GM12878 (cell line): ENCODE data around the gene RNU6-1. TPM values are rescaled to one million over a fixed set of nuclear protein-coding genes. Genes with fewer than 3 reads are reported as not detected.
A peak's percentile ranks its signal among the peaks of the same experiment; 100 is the strongest.

ENCODE experiments used
- BMI1 ChIP-seq: fragments of 450-650 bp; IDR thresholded peaks from 2 replicates; pipeline ENCODE4 v1.6.1; 2016; ENCODE audit warnings: mild to moderate bottlenecking, moderate library complexity, borderline replicate concordance
- CBX5 ChIP-seq: sonication (generic); IDR thresholded peaks from 2 replicates; pipeline ENCODE4 v1.6.1; 2016; ENCODE audit warnings: low read depth, moderate library complexity, mild to moderate bottlenecking, inconsistent platforms
- EGR1 ChIP-seq, 2 experiments: IDR thresholded peaks; 1 replicate in 1 of 2; 2 replicates in 1 of 2; pipeline ENCODE4 v1.6.1; 2011 to 2012; ENCODE audit warnings: low read depth in 2 of 2, low read length in 2 of 2, borderline replicate concordance in 1 of 2, mild to moderate bottlenecking in 1 of 2, moderate library complexity in 1 of 2
- IKZF1 ChIP-seq: fragments of 450-650 bp; conservative IDR thresholded peaks from 2 replicates; pipeline ENCODE4 v1.6.1; 2017; ENCODE audit warnings: antibody characterized with exemption, mild to moderate bottlenecking
- KLF5 ChIP-seq: fragments of 450-650 bp; IDR thresholded peaks from 2 replicates; pipeline ENCODE4 v1.6.1; 2014; ENCODE audit warnings: mild to moderate bottlenecking; ENCODE audit not compliant: partially characterized antibody
- LARP7 ChIP-seq: fragments of 450-650 bp; IDR thresholded peaks from 2 replicates; pipeline ENCODE4 v1.6.1; 2017; ENCODE audit warnings: mild to moderate bottlenecking
- MEF2A ChIP-seq: IDR thresholded peaks from 2 replicates; pipeline ENCODE4 v1.6.1; 2011; ENCODE audit warnings: low read depth, mild to moderate bottlenecking, low read length, moderate library complexity; ENCODE audit not compliant: insufficient read depth
- MYB ChIP-seq: fragments of 150-350 bp; IDR thresholded peaks from 2 replicates; pipeline ENCODE4 v1.6.1; 2014; ENCODE audit warnings: mild to moderate bottlenecking, low read depth, low read length, borderline replicate concordance
- PAX8 ChIP-seq: fragments of 450-650 bp; IDR thresholded peaks from 2 replicates; pipeline ENCODE4 v1.6.1; 2017; ENCODE audit warnings: mild to moderate bottlenecking, moderate library complexity
- RBBP5 ChIP-seq: fragments of 200-600 bp; sonication (generic); conservative IDR thresholded peaks from 2 replicates; pipeline ENCODE4 v1.6.1; 2016
- SMAD1 ChIP-seq: fragments of 450-650 bp; IDR thresholded peaks from 2 replicates; pipeline ENCODE4 v1.6.1; 2018; ENCODE audit warnings: mild to moderate bottlenecking, low read depth; ENCODE audit not compliant: partially characterized antibody
- SREBF1 ChIP-seq: IDR thresholded peaks from 2 replicates; pipeline ENCODE4 v1.6.1; 2012; ENCODE audit warnings: mild to moderate bottlenecking, low read length
- USF1 ChIP-seq: IDR thresholded peaks from 2 replicates; pipeline ENCODE4 v1.6.1; 2011; ENCODE audit warnings: borderline replicate concordance, low read depth, mild to moderate bottlenecking, moderate library complexity, mixed read lengths, low read length; ENCODE audit not compliant: insufficient read depth; ENCODE audit errors: extremely low read length
- YBX1 ChIP-seq: fragments of 450-650 bp; IDR thresholded peaks from 2 replicates; pipeline ENCODE4 v1.6.1; 2016; ENCODE audit warnings: antibody characterized with exemption
- ZBTB11 ChIP-seq: fragments of 450-650 bp; formaldehyde crosslinking; IDR thresholded peaks from 2 replicates; pipeline ENCODE4 v1.5.0; 2022; ENCODE audit warnings: mild to moderate bottlenecking, missing genetic modification characterization
- ZBTB40 ChIP-seq: fragments of 450-650 bp; IDR thresholded peaks from 2 replicates; pipeline ENCODE4 v1.6.1; 2016; ENCODE audit warnings: mild to moderate bottlenecking, moderate library complexity, borderline replicate concordance
- polyA plus RNA-seq, 11 experiments: library from polyadenylated mRNA; depleted of rRNA in 4 of 11; unstranded in 6 of 11; stranded (reverse) in 5 of 11; fragments of >200 nt; fragmentation: Nextera tagmentation in 4 of 11; fragmentation: Illumina TruSeq in 1 of 11; extraction: Ambion mirVana in 4 of 11; extraction: Trizol in 1 of 11; gene quantifications; 1 replicate in 1 of 11; 2 replicates in 10 of 11; pipeline versions ENCODE4 v1.2.1 to v1.2.3, GENCODE V29; 2011 to 2016; ENCODE audit warnings: inconsistent platforms in 2 of 11, missing spikeins in 2 of 11, low read depth in 1 of 11
- total RNA-seq, 4 experiments: library from RNA; depleted of rRNA in 3 of 4; stranded (reverse); fragments of >200 nt in 3 of 4; fragmentation: Illumina TruSeq in 1 of 4; extraction: Trizol in 1 of 4; gene quantifications; 2 replicates each; pipeline versions ENCODE4 v1.2.1 to v1.2.3, GENCODE V29; 2013 to 2021
- TF ChIP-seq, protein P1 (sequence below): fragments of 450-650 bp; conservative IDR thresholded peaks from 2 replicates; pipeline ENCODE4 v1.6.1; 2017; ENCODE audit warnings: mild to moderate bottlenecking, moderate library complexity

Gene RNU6-1
- total and polyA plus RNA-seq, 10 of the 15 experiments (the other 5 are each of a cell fraction or from before 2014, with no cell fraction given): not detected

DNA sequence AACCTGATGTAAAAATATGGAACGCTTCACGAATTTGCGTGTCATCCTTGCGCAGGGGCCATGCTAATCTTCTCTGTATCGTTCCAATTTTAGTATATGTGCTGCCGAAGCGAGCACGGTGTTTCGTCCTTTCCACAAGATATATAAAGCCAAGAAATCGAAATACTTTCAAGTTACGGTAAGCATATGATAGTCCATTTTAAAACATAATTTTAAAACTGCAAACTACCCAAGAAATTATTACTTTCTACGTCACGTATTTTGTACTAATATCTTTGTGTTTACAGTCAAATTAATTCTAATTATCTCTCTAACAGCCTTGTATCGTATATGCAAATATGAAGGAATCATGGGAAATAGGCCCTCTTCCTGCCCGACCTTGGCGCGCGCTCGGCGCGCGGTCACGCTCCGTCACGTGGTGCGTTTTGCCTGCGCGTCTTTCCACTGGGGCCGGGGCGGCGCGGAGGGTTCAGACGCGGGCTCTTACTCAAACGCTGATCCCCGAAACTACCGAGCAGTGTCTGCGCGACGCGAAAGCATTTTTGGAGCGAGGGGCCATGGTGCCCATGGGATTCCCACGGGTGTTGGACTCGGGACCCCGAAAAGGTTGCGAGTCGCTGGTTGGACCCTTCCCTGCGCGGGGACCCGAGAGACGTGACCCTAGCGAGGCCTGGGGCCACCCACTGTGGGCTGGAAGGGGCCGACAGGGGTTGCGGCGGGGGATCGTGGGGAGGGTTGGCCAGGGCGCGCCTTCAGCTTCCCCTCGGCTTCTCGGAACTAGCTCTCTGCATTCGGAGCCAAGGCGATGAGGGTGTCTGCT is at the start of gene RNU6-1 (continued):
- TF ChIP-seq ZBTB11: no peak
- TF ChIP-seq EGR1 (IDR thresholded peaks at IDR 0.05; ENCODE audit: borderline replicate concordance in 1 of 2, low read depth in 2 of 2, low read length in 2 of 2): no peak
- no peak for TF ChIP-seq MYB
- peak; percentile 17 for TF ChIP-seq KLF5
- TF ChIP-seq BMI1: no peak
- peak; percentile 89; the same call in 1 of the 2 replicates for TF ChIP-seq ZBTB40
- peak; percentile 95 for TF ChIP-seq USF1
- TF ChIP-seq, protein P1, sequence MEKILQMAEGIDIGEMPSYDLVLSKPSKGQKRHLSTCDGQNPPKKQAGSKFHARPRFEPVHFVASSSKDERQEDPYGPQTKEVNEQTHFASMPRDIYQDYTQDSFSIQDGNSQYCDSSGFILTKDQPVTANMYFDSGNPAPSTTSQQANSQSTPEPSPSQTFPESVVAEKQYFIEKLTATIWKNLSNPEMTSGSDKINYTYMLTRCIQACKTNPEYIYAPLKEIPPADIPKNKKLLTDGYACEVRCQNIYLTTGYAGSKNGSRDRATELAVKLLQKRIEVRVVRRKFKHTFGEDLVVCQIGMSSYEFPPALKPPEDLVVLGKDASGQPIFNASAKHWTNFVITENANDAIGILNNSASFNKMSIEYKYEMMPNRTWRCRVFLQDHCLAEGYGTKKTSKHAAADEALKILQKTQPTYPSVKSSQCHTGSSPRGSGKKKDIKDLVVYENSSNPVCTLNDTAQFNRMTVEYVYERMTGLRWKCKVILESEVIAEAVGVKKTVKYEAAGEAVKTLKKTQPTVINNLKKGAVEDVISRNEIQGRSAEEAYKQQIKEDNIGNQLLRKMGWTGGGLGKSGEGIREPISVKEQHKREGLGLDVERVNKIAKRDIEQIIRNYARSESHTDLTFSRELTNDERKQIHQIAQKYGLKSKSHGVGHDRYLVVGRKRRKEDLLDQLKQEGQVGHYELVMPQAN: peak; percentile 66; the same call in 1 of the 2 replicates
- TF ChIP-seq SREBF1: 0 out of 2 replicates have a peak, but pooled peaks have one; percentile 26
- TF ChIP-seq SMAD1: peak; percentile 44
- TF ChIP-seq YBX1: no peak
- TF ChIP-seq LARP7: no peak
- peak; percentile 15; the same call in 1 of the 2 replicates for TF ChIP-seq CBX5
- TF ChIP-seq IKZF1: peak; percentile 74
- TF ChIP-seq PAX8: no peak
- peak; percentile 87; the same call in 1 of the 2 replicates for TF ChIP-seq RBBP5
- no peak for TF ChIP-seq MEF2A
